GDM1 (cell line): ENCODE results near the gene ITSN2.

Source experiments
- DNase-seq: peaks from one replicate; lab custom pipeline; 2025; lab: John Stamatoyannopoulos, UW

Gene ITSN2

DNA sequence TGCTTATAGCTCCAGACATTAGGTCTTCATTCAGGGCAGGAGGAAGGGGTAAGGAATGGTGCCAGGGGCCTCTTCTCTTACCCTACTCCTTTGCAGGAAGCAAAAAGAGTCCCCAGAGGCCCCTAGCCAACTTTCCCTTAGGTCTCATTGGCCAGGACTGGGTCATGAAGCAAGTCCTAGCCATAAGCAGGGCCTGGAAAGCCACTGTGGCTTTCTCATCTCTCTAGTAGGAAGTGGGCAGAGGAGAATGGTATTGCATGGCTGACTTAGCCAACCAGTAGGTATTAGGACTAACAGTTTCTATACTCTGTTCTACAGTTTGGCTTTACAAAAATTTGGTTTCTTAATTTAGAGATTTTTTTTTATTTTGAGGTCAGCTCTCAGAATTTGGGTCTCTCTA, 180.7 kb downstream of the ITSN2 start:
- no peak for DNase-seq

DNA sequence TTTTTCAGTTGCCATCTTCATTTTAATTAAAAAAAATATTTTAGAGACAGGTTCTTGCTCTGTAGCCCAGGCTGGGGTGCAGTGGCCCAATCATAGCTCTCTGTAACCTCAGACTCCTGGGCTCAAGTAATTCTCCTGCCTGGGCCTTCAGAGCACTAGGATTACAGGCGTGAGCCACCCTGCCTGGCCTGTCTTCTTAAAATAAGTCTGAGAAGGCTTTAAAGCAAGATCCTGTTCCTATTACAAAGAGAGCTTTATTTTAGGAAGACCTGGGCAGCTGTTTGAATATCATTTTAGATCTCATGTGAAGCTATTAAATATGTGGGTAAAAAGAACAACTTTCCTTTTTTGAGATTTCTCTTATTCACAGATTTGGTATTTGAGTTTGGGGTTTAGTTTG, 184.0 kb downstream of the ITSN2 start:
- no peak for DNase-seq

DNA sequence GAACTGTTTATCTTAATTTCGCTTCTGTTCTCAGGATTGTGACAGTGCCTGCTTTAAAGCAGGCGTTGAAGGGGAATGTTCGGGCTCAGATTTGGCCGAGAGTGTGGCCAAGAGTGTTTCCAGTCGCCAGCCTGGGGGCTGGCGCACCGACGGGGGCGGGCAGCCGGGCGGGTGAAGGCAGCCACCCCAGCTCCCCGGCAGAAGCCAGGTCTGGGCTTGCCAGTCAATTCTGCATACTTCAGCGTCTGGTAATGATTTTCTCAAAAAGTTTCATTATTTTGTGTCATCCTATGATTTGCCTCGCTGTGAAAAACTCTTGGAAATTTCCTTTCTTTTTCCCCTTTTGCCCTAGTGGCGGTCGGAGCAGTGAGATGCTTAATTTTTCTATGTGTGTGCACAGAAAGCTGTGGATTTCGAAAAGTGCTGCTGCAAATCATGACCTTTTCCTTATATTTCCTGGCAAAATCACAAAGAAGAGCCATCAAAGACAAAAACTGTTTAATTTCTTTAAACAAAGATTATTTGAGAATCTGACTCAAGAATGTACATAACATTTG, 184.6 kb downstream of the ITSN2 start:
- no peak for DNase-seq

DNA sequence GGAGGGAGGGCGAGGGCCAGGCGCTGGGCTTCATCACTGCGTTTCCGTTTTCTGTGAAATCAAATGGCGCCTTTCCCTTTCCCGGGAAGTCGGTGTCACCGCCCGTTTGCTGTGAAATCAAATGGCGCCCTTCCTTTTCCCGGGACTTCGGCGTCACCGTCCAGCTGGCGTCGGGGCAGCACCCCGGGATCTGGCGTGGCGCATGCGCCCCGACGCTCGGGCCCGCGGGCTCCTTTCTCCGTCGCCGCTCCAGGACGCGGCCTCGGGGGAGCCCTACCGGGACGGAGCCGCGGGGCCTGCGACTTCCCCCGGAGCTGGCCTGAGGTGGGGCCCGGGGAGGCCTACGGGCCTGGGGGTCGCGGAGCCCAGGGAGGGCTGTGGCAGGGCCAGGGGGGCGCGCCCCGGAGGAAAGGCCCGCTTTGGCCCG, 185.5 kb downstream of the ITSN2 start, which contains the start of gene FAM228A:
FAM228A (plus strand) TSS at position 203 of the 427 bp plus-strand sequence. CDS start 428 bp downstream, outside the sequence.
- DNase-seq: no peak

DNA sequence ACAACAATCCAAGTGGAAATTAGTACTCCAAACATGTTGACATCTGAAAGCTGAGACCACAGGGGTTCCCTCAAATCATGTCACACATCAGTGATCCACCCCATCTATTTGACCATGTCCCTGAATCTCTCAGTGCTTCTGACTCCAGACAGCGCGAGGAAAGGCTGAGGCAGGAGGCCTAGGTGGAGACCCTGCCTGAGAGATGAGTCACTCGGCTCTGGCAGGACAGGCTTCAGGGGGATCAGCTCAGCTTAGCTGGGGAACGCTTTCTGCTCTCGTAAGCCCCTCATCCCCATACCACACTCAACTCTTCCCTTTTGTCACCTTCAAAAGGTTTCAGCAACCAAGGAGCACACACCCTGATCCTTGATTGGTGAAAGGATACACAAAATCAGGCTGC, 191.3 kb downstream of the ITSN2 start:
- DNase-seq: no peak

DNA sequence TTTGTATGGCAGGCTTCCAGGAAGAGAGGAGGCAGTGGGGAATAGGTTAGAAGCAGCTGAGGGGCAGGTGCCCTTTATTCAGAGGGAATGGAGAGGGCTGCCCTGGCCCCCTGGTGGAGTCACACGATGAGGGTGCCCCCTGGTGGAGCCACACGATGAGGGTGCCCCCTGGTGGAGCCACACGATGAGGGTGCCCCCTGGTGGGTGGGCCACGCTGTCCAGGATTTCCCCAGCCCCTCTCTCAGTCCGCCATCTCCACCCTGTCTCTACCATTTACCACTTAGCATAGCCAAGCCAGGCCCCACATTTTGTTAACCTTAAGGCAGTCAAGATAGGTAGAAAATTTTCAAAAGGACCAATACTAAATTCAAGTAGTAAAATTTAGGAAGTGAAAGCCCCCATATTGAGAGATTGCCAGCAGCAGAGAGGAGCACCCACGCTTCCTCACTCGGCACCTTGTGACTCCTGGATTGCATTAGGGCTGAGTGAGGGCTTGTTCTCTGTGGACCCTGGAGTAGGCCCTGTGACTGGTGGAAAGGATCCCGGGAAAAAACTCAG, 195.8 kb downstream of the ITSN2 start:
- peak; percentile 41 for DNase-seq

DNA sequence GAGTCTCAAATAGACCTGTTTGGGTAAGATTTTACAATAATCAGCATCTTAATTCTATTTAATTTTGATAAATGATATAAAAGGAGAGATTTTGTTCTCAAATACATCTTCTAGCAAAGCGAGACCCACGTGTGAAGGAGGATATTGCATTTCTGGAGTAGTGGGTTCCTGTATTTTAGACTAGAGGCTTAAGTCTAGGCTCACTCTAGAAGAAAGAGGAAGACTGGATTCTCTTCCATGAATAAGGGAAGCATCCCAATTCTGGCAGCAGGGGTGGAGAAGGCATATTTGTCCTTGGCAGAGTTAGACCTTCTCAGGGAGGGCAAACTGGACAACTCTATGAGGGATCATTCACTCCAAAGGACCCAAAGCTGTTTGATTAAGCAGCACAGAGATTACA, 196.7 kb downstream of the ITSN2 start:
- no peak for DNase-seq

DNA sequence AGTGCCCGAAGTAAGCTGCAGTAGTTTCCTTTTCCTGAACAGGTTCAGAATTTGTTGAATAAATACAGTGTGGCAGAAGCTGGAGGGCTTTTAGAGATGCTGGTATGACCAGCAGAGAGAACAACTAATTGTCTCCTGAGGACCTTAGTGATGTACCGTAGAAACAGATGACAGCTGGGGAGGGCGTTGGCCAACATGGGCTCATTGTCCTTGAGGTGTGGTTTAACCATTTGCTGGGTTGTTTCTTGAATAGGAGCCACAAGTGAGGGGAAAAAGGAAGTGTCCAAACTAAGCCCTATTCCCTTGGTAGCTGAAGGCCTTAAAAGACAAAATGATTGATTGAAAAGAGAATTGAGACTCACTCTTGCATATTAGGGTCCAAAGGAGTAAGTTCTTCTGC, 197.2 kb downstream of the ITSN2 start:
- DNase-seq: no peak

DNA sequence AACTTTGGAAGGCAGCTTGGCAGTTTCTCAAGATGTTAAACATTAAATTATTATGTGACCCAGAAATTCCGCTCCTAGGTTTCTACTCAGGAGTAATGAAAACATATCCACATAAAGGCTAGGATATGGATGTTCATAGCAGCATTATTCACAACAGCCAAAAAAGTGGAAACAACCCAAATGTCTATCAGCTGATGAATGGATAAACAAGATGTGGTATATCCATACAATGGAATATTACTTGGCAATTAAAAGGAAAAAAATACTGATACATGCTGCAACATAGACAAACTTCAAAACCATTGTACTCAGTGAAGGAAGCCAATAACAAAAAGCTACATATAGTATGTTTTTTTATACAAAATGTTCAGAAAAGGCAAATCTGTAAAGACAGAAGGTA, 197.8 kb downstream of the ITSN2 start:
- no peak for DNase-seq

DNA sequence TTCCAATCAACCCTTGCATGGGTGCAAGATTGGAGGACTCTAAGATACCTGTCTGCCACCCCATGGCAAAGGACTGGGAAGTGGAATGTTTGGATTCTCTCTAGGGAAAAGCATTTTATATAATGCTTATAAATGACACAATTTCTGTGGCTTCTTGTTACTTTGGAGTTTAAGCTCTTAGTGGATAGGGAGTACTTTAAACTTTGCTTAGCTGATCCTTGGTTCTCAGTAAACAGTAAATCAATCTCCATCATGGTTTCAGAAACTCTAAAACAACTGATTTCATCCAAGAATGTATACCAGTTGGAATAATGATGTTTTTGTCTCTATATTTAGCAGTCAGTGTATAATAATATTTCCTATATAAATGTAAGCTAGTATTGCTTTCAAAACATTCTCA, 199.6 kb downstream of the ITSN2 start:
- DNase-seq: no peak

DNA sequence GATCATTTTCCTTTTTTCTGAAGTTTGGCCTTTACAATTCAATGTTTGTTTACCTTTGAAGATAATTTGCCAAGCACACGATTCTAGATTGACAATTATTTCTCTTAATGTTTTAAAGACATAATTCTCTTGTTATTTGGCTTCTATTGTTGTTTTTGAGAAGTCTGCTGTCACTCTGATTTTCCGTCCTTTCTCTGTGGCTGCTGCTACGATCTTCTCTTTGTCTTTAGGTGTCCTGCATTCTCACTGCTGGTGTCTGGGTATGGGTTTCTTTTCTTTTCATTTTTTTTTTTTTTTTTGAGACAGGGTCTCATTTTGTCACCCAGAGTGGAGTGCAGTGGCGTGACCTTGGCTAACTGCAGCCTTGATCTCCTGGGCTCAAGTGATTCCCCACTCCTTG, 200.6 kb downstream of the ITSN2 start:
- DNase-seq: no peak

DNA sequence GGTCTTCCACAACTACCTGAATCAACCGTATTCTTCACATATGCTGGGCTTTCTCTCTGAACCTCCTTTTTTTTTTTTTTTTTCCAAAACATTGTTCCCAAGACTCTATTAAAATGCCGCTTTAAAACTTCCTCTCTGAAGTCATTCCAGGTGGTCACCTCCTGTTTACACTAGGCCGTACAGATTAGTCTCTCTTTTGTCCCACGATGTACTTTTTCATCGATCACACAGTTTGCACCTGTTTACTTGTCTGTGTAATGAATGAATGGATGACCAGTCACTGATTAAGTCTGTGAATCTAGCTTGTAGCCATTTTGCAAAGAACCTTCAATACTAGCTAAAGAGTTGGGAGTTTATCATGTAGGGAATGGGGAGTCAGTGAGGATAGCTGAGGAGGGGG, 202.2 kb downstream of the ITSN2 start:
- DNase-seq: no peak

DNA sequence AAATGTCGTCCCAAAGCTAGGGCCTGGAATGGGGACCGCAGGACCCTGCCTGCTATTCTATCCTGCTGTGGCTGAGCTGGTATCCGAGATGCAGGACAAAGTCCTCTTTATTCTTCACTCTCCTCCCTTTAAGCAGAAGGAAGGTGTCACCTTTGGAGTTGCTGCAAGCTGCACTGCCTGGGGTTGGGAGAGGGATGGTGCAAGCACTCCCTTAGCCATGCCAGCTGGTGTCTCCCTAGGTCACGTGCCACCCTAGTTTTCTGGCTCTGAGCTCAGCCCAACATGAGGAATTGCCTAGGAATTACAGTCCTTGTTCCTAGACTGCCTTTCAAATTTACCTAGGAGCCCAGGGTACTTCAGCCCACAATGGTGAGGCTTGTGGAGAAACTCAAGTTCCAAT, 206.9 kb downstream of the ITSN2 start:
- DNase-seq: no peak
